HEK293 (cell line): ENCODE data around the gene POLN.
A peak's percentile ranks its signal among the peaks of the same experiment; 100 is the strongest.

ENCODE experiments used
- CTCF ChIA-PET: fragments of 350-600 bp; formaldehyde crosslinking; extraction: SDS; loops from one replicate; lab custom pipeline; 2021; ENCODE audit warnings: antibody characterized with exemption; lab: Yijun Ruan, JAX
- POLR2A ChIA-PET: fragments of 300-600 bp; formaldehyde crosslinking; extraction: SDS; loops from one replicate; lab custom pipeline; 2020; ENCODE audit warnings: antibody characterized with exemption, inconsistent platforms; lab: Yijun Ruan, JAX
- H3K27ac ChIP-seq: fragments of 200-500 bp; sonication (Bioruptor generic); 2 replicates; pipeline ENCODE4 v1.5.1; 2014; ENCODE audit warnings: low read depth, low read length, control low read depth, inconsistent platforms; ENCODE audit errors: extremely low read depth
- H3K36me3 ChIP-seq, 2 experiments: fragments of 200-500 bp in 1 of 2; sonication (Bioruptor generic) in 1 of 2; 1 replicate in 1 of 2; 2 replicates in 1 of 2; pipeline ENCODE4 v1.5.1; 2014 to 2017; ENCODE audit warnings: inconsistent platforms in 2 of 2, low read length in 2 of 2; ENCODE audit not compliant: control insufficient read depth in 2 of 2, insufficient read depth in 1 of 2
- H3K4me1 ChIP-seq: fragments of 200-500 bp; sonication (Bioruptor generic); 2 replicates; pipeline ENCODE4 v1.5.1; 2014; ENCODE audit warnings: mild to moderate bottlenecking, low read length, inconsistent platforms; ENCODE audit not compliant: control insufficient read depth, insufficient read depth
- H3K4me3 ChIP-seq: 2 replicates; pipeline ENCODE4 v1.5.1; 2011; ENCODE audit warnings: low read depth, mild to moderate bottlenecking, control low read depth, low read length, moderate library complexity
- H3K9me3 ChIP-seq: fragments of 200-500 bp; sonication (Bioruptor generic); 2 replicates; pipeline ENCODE4 v1.5.1; 2014; ENCODE audit warnings: low read depth, low read length, inconsistent platforms; ENCODE audit not compliant: control insufficient read depth, insufficient read depth
- GLIS1 ChIP-seq: fragments of 450-650 bp; formaldehyde crosslinking; IDR thresholded peaks from 2 replicates; pipeline ENCODE4 v1.5.1; 2016; ENCODE audit warnings: missing biosample characterization, missing genetic modification characterization
- KLF10 ChIP-seq: fragments of 450-650 bp; IDR thresholded peaks from 2 replicates; pipeline ENCODE4 v1.5.1; 2018; ENCODE audit warnings: missing biosample characterization, mild to moderate bottlenecking, missing genetic modification characterization
- ZBTB8A ChIP-seq: fragments of 450-650 bp; formaldehyde crosslinking; IDR thresholded peaks from 2 replicates; pipeline ENCODE4 v1.5.1; 2016; ENCODE audit warnings: missing biosample characterization, missing genetic modification characterization
- ZFHX2 ChIP-seq: fragments of 450-650 bp; formaldehyde crosslinking; conservative IDR thresholded peaks from 2 replicates; pipeline ENCODE4 v1.5.1; 2016; ENCODE audit warnings: missing biosample characterization, missing genetic modification characterization
- ZIC2 ChIP-seq: fragments of 450-650 bp; formaldehyde crosslinking; IDR thresholded peaks from 2 replicates; pipeline ENCODE4 v1.5.1; 2016; ENCODE audit warnings: missing biosample characterization, missing genetic modification characterization
- ZNF121 ChIP-seq: fragments of 450-650 bp; formaldehyde crosslinking; IDR thresholded peaks from 2 replicates; pipeline ENCODE4 v1.5.1; 2016; ENCODE audit warnings: missing biosample characterization, missing genetic modification characterization
- ZNF280D ChIP-seq: fragments of 450-650 bp; formaldehyde crosslinking; IDR thresholded peaks from 2 replicates; pipeline ENCODE4 v1.5.1; 2016; ENCODE audit warnings: missing biosample characterization, missing genetic modification characterization
- ZNF324 ChIP-seq: fragments of 450-650 bp; formaldehyde crosslinking; IDR thresholded peaks from 2 replicates; pipeline ENCODE4 v1.5.1; 2016; ENCODE audit warnings: missing biosample characterization, missing genetic modification characterization
- ZNF623 ChIP-seq: fragments of 450-650 bp; formaldehyde crosslinking; IDR thresholded peaks from 2 replicates; pipeline ENCODE4 v1.5.1; 2016; ENCODE audit warnings: missing biosample characterization, missing genetic modification characterization
- ZNF692 ChIP-seq: fragments of 450-650 bp; formaldehyde crosslinking; IDR thresholded peaks from 2 replicates; pipeline ENCODE4 v1.5.1; 2016; ENCODE audit warnings: missing biosample characterization, missing genetic modification characterization
- ZNF747 ChIP-seq: fragments of 450-650 bp; formaldehyde crosslinking; IDR thresholded peaks from 2 replicates; pipeline ENCODE4 v1.5.1; 2016; ENCODE audit warnings: missing biosample characterization, missing genetic modification characterization
- ZNF768 ChIP-seq: fragments of 450-650 bp; formaldehyde crosslinking; IDR thresholded peaks from 2 replicates; pipeline ENCODE4 v1.5.1; 2018; ENCODE audit warnings: missing biosample characterization, mild to moderate bottlenecking, missing genetic modification characterization

The POLN gene

DNA sequence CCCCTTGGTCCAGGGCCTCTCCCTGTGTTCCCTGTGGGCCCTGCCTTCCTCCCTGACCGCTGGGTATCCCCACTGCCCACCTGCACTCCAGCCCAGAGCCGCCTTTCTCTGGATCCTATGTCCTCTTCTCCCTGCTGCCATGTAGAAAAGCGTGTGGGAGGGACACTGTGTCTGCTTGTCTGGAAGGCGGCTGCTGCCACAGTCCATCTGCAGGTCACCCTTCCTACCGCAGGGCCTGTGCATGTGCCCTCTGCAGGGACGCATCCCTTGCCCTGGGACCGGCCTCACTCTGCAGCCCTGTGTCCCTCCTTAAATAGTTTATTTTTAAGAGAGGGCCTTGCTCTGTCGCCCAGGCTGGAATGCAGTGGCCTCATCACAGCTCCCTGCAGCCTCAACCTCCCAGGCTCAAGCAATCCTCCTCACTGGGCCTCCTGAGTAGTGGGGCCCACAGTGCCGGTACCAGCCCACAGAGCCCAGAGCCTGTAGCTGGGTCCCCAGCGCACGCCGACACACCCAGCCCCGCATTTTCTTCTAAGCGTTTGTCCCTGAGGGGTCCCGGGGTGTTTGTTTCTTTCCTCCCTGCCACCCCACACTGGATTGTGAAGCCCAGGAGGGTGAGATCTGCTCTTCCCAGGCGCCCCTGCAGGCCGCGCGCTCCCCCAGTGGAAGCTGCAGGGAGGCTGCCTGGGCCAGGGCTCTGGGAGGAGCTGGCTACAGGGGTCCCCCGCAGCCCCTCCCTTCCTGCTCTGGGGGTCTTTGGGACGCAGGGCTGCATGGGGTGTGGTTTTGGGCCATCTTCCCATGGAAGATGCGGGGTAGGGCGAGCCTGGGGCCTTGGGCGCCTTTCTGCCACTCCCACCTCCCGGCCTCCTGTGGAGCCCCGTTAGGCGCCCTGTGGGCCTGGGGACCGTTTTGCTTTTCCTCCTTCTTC, 195.6 kb downstream of the POLN start:
- TF ChIP-seq ZNF768 (tag by site-specific recombination) (no peak), ZNF623 (peak; percentile 79), ZNF747 (tag by site-specific recombination) (no peak), GLIS1 (tag by site-specific recombination) (0 out of 2 replicates have a peak, but pooled peaks have one; percentile 13), ZNF692 (tag by site-specific recombination) (0 out of 2 replicates have a peak, but pooled peaks have one; percentile 58), ZIC2 (tag by site-specific recombination) (peak; percentile 59), ZFHX2 (tag by site-specific recombination) (0 out of 2 replicates have a peak, but pooled peaks have one; percentile 9)
- TF ChIP-seq, all 188 proteins: peak for 5
- H3K4me3 ChIP-seq, result no peak overlapping the region
- H3K36me3 ChIP-seq, result peaks cover 0 to 6% of the 10 kb centered on the region in 2 experiments; a peak in 1 of 3 replicates
- H3K4me1 ChIP-seq, result no peaks in the 10 kb centered on the region
- no peak overlapping the region for H3K27ac ChIP-seq
- ChIA-PET POLR2A (interaction anchor here (0.9 kb wide), 1 partner anchor 38 kb away, joined by 3 read pairs; the partner anchor contains the start of gene NELFA), CTCF (no interaction called here)
- no peaks in the 10 kb centered on the region for H3K9me3 ChIP-seq

DNA sequence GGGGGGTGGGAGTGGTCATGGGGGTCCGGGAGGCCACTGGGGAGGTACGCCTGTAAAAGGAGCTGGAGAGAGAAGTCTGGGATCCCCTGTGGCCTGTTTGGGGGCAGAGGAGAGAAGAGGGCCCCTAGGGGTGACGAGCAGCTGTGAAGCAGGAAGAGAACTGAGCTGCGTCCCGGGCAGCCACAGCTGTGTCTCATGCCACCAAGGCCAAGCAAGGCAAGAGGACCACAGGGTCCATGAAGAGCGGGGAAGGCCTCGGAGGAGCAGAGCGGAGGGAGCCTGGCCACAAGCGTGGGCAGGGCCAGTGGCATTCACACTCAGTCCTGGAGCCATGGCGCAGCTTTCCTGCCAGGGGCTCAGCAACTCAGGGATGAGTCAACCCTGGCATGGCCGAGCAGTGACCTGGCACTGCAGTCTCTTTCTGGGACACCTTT, 196.4 kb downstream of the POLN start:
- Histone ChIP-seq H3K36me3 (peaks cover 0 to 6% of the 10 kb centered on the region in 2 experiments; a peak in 1 of 3 replicates), H3K27ac (no peak overlapping the region), H3K9me3 (no peaks in the 10 kb centered on the region), H3K4me1 (no peaks in the 10 kb centered on the region), H3K4me3 (no peak overlapping the region)
- POLR2A ChIA-PET, result interaction anchor here (0.9 kb wide), 1 partner anchor 37 kb away, joined by 3 read pairs; the partner anchor contains the start of gene NELFA
- CTCF ChIA-PET, result no interaction called here
- TF ChIP-seq KLF10 (tag by site-specific recombination) (no peak), ZNF121 (tag by site-specific recombination) (no peak), ZNF280D (tag by site-specific recombination) (no peak)

DNA sequence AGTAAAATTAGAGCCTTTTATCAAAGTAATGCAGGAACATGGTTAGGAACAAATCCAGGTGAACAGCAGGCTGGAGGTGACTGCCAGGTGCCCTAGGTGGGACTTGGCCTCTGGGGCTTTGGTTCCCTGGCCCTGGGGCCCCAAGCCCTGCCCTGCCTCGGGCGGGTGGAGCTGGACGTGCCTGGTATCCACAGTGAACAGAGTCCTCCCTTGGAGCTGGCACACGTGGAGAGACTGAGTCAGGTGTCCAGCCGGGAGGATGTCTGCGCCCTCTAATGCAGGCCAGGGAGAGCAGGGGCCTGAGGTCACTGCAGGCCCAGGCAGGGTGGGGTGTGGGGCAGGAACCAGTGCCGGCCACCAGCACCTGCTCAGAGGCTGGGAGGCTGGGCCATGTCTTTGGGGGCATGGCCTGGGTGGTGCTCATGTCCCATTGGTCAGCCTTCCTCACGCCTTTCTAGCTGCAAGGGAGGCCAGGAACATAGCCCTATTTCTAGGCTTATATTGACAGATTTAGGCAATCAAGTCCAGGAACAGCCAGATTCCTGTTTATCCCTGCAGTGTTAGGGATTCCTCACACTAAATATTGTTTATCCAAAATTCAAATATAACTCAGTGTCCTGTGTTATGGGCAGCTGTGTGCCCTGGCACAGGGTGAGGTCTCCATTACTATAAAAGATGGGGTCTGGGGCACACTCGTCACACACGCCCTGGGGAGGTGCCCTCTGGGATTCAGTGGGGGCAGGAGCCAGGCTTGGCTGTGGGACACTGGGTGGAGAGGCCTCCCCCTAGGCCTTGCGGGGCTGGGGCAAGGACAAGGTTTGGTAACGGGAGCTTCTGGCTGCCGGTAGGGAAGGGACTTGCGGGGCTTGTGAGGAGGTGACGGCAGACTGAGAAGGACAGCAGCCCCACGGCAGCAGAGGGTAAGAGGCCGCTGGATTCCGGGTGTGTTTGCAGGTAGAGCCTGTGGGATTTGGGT, 197.1 kb downstream of the POLN start:
- Histone ChIP-seq H3K9me3 (no peaks in the 10 kb centered on the region), H3K4me3 (no peak overlapping the region), H3K4me1 (no peaks in the 10 kb centered on the region), H3K36me3 (peaks cover 0 to 6% of the 10 kb centered on the region in 2 experiments; a peak in 1 of 3 replicates), H3K27ac (no peak overlapping the region)
- ChIA-PET POLR2A (no interaction called here), CTCF (no interaction called here)
- peak; percentile 91 for TF ChIP-seq KLF10 (tag by site-specific recombination)
- no peak for TF ChIP-seq ZNF324 (tag by site-specific recombination)
- 0 out of 2 replicates have a peak, but pooled peaks have one; percentile 22 for TF ChIP-seq ZBTB8A (tag by site-specific recombination)
- TF ChIP-seq, all 188 proteins: peak for 2
